Endothelial cell of umbilical vein (primary cell): ENCODE data around the gene ACO2.

Source experiments
- EZH2 ChIP-seq: IDR thresholded peaks from 2 replicates; pipeline ENCODE4 v1.6.1; 2012; ENCODE audit warnings: borderline replicate concordance, low read depth, mild to moderate bottlenecking, moderate library complexity, low read length, inconsistent platforms; ENCODE audit not compliant: severe bottlenecking
- MYC ChIP-seq: IDR thresholded peaks from one replicate; pipeline ENCODE4 v1.6.1; 2011; ENCODE audit warnings: mild to moderate bottlenecking, low read depth, low read length
- POLR2A ChIP-seq: IDR thresholded peaks from 2 replicates; pipeline ENCODE4 v1.6.1; 2012; ENCODE audit warnings: low read depth, mild to moderate bottlenecking, control low read depth, low read length
- POLR2AphosphoS5 ChIP-seq: IDR thresholded peaks from 2 replicates; pipeline ENCODE4 v1.6.1; 2012; ENCODE audit warnings: low read depth, mild to moderate bottlenecking, control low read depth, low read length, moderate library complexity; ENCODE audit not compliant: insufficient read depth
- TF ChIP-seq, protein P1 (sequence below), 2 donors: IDR thresholded peaks; 1 replicate in 1 of 2; 2 replicates in 1 of 2; pipeline ENCODE4 v1.5.1; 2011; ENCODE audit warnings: low read length in 2 of 2, mild to moderate bottlenecking in 2 of 2, moderate library complexity in 2 of 2, control low read depth in 1 of 2, inconsistent platforms in 1 of 2, low read depth in 1 of 2; ENCODE audit not compliant: insufficient read depth in 1 of 2; ENCODE audit errors: extremely low read depth in 1 of 2

GRCh38 chr22:41578114-41578513 lies 109.2 kb downstream of the ACO2 start:
- TF ChIP-seq POLR2A (no peak), POLR2AphosphoS5 (no peak), EZH2 (no peak), MYC (no peak)
- TF ChIP-seq, protein P1, sequence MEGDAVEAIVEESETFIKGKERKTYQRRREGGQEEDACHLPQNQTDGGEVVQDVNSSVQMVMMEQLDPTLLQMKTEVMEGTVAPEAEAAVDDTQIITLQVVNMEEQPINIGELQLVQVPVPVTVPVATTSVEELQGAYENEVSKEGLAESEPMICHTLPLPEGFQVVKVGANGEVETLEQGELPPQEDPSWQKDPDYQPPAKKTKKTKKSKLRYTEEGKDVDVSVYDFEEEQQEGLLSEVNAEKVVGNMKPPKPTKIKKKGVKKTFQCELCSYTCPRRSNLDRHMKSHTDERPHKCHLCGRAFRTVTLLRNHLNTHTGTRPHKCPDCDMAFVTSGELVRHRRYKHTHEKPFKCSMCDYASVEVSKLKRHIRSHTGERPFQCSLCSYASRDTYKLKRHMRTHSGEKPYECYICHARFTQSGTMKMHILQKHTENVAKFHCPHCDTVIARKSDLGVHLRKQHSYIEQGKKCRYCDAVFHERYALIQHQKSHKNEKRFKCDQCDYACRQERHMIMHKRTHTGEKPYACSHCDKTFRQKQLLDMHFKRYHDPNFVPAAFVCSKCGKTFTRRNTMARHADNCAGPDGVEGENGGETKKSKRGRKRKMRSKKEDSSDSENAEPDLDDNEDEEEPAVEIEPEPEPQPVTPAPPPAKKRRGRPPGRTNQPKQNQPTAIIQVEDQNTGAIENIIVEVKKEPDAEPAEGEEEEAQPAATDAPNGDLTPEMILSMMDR (IDR thresholded peaks at IDR 0.05; ENCODE audit: extremely low read depth in 1 of 2, insufficient read depth in 1 of 2, low read depth in 1 of 2, low read length in 2 of 2): no peak
